GM19372 (cell line): ENCODE measurements around the gene CCDC127.

Experiments used
- ATAC-seq: cut with Tn5 transposase; IDR thresholded peaks from one replicate; pipeline ENCODE4 v1.9.1; 2021; ENCODE audit warnings: mild to moderate bottlenecking, low read depth, moderate library complexity; ENCODE audit not compliant: unreplicated experiment

CCDC127 gene

DNA sequence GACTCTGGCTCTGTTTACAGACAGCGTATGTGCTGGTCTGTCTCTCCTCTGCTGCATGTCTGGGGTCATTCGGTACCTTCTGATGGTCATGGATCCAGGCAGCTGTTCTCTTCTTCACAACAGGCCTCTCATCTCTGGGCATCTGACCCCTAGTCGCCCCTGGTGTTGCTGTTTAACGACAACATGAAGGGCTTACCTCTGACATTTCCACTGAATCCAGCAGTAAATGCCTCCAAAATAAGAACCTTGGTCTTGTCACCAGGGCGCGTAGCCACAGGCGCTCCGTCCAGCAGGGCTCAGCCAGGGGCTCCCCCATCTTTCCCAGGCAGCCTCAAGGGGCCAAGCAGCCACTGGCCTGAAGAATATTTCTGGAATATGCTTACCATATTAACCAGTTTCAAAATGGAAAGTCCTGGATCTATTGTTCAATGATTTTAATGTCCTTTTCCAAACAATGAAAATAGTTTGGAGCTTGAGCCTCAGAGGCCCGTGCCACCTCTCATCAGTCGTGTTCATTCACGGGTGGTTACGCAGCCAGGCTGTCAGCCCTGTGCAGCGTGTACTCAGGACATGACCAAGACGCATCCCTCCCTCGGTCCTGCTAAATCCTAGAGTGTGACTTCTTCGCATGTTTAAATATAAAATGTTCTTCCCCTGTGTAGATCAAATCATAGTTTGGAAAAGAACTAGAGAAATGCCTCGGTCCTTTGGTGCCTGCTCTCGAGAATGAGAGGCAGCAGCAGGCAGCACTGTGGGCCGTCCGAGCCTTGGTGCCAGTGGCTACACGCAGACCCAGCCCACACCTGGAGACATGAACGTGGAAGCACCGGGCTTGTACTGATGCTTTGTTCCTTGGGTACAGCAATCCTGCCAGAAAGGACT, 56.8 kb downstream of the CCDC127 start:
- no peak for ATAC-seq

GRCh38 chr5:160173-160510, 57.8 kb downstream of the CCDC127 start:
- ATAC-seq, result no peak

GRCh38 chr5:159448-160172, 58.3 kb downstream of the CCDC127 start:
- no peak for ATAC-seq

- ATAC-seq, result no peak
Observed at GRCh38 chr5:158807-159447, 59.0 kb downstream of the CCDC127 start.

DNA sequence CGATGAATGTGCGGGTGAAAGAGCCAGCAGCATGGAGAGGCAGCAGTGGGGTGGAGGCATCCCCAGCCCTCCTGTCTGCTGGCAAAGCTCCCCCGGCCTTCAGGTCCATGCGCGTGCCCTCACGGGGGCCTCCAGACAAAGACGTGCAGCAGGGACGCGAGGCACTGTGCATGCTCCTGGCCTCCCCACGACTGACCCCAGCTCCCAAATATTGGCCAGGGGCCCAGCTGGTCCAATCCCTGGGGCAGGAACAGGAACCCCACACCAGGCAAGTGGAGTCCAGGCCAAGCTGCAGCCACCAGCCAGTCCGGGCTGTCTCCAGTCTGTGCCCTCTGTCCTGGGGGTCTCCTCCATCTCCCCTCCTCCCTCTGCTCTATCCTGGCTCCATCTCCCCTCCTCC, 60.2 kb downstream of the CCDC127 start:
- ATAC-seq, result no peak

DNA sequence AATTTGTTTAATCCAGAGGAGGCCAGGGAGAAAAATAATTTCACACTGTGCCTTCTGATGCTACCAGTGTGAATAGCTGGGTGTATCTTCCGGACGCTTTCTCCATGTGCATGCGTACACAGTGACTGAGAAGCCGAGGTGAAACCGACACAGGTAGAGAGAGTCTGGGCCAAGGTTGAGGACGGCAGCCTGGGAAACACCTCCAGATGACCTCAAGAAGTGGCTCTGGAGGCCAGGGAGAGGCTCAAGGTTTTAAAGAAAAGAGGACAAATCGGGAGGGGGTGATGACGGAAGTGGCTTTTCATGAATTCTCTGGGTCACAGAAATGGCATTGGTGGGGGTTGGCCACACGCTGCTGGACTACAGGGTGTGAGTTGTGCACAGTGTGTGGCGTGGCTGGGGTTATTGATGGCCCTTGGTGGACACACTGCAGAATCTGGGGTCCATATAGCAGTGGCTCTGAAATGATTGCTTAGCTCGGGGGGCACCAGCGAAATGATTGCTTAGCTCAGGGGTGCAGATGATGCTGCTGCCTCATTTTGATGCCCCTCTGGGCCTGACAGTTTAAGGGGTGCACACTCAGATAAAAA, 60.7 kb downstream of the CCDC127 start:
- ATAC-seq, result no peak

DNA sequence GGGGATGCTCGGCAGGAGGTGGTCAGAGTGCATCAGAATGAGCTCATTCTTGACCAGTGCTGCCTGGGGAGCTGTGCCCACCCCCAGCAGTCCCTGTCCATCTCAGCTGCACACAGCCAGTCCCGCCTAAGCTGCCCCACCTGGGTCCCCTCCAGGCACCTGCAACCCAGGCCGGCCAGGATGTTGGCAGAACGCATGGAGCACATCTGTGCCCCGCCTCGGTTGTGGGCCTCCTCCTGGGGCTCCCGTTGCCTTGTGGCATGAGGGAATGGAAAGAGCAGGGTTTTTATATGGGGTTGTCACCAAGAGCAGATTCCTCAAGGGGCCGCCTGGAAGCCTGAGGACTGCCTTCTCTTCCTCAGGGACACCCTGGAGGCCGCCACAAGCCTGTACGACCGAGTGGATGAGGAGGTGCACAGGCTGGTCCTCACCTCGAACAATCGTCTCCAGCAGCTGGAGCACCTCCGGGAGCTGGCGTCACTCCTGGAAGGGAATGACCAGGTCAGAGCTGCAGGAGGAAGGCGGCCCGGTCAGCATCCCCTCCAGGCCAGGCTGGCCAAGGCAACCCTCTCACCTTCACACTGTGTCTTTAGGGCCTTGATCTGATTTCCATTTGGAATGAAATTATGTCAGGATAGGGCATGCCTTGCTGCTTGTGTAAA, 61.4 kb downstream of the CCDC127 start:
- no peak for ATAC-seq

GRCh38 chr5:155651-156410, 62.1 kb downstream of the CCDC127 start:
- ATAC-seq, result no peak

GRCh38 chr5:154826-155225, 63.1 kb downstream of the CCDC127 start:
- ATAC-seq, result no peak

GRCh38 chr5:154236-154635, 63.7 kb downstream of the CCDC127 start:
- no peak for ATAC-seq

GRCh38 chr5:153256-153655, 64.7 kb downstream of the CCDC127 start:
- ATAC-seq, result no peak

DNA sequence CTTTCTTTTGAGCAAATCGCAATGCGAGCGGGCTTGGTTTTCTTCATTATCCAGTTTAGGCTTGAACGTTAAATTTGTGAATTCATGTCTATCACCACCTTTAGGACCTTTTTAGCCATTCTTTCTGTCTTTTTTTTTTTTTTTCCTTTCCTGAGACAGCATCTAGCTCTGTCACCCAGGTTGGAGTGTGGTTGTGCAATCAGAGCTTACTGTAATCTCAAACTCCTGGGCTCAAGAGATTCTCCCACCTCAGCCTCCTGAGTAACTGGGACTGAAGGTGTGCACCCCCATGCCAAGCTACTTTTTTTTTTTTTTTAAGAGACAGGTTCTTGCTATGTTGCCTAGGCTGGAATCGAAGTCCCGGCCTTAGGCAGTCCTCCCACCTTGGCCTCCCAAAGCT, 65.9 kb downstream of the CCDC127 start:
- ATAC-seq, result no peak

DNA sequence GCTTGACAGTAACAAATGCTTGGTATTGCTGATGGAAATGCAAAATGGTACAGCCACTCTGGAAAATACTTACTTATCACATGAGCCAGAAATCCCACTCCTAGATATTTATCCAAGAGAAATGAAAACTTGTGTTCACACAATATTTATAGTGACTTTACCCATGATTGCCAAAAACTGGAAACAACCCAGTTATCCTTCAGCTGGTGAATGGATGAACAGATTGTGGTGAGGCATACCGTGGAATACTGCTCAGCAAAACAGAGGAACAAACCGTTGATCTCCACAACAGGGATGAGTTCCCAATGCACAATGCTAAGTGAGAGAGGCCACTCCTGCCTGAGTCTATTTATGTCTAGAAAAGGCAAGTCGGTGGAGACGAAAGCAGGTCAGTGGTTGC, 67.2 kb downstream of the CCDC127 start:
- ATAC-seq, result no peak

DNA sequence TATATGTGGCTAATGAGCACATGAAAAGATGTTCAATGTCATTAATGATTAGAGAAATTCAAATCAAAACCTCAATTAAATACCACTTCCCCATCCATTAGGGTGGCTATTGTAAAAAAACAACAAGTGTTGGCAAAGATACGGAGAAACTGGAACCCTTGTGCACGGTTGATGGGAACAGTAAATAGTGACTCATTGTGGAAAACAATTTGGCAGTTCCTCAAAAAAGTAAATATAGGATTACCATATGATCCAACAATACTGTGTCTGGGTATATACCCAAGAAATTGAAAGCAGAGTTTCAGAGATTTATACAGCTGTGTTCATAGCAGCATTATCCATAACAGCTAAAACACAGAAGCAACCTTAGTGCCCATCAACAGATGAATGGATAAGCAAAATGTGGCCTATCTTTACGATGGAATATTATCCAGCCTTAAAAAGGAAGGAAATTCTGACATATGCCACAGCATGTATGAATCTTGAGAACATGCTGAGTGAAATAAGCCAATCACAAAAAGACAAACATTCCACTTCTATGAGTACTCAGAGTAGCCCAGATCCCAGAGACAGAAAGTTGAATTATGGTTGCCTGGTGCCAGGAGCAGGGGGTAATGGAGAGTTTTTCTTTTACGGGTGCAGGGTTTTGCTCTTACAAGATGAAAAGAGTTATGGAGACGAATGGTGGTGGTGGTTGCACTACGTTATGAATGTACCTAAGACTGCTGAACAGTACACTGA, 68.0 kb downstream of the CCDC127 start:
- no peak for ATAC-seq

DNA sequence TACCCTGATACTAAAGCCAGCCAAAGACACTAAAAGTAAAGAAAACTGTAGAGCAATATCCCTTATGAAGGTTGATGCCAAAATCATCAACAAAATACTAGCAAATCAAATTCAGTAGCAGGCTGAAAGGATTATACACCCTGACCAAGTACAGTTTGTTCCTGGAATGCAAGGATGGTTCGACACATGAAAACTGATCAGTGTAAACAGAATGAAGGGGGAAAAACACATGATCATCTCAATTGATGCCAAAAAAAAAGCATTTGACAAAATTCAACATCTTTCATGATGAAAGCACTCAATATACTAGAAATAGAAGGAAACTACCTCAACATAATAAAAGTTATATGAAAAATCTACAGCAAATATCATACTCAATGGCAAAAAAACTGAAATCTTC, 70.2 kb downstream of the CCDC127 start:
- ATAC-seq, result no peak
